Esophagus muscularis mucosa (tissue), 4 donors: Measurements from ENCODE around the gene CNIH2. TPM values are rescaled to one million over a fixed set of nuclear protein-coding genes. Genes with fewer than 3 reads are reported as not detected.

Experiments used
- DNase-seq: peaks from one replicate; pipeline ENCODE4 v3.0.0-alpha.2; 2017; ENCODE audit errors: extremely low spot score
- H3K27ac ChIP-seq, 4 donors: fragments of 200-600 bp; sonication (generic); replicated peaks in 1 of 4; 1 replicate in 3 of 4; 2 replicates in 1 of 4; pipeline ENCODE4 v1.5.1; 2016 to 2019; ENCODE audit warnings: mild to moderate bottlenecking in 1 of 4
- H3K27me3 ChIP-seq, 4 donors: fragments of 200-600 bp; sonication (generic); one replicate each; pipeline versions ENCODE4 v1.5.1 to v1.6.0; 2016 to 2019
- H3K36me3 ChIP-seq, 4 donors: fragments of 200-600 bp; sonication (generic); one replicate each; pipeline ENCODE4 v1.5.1; 2016 to 2019
- H3K4me1 ChIP-seq, 4 donors: fragments of 200-600 bp; sonication (generic); one replicate each; pipeline ENCODE4 v1.5.1; 2016 to 2019
- H3K4me3 ChIP-seq, 4 donors: fragments of 200-600 bp; sonication (generic); 1 replicate in 2 of 4; 2 replicates in 2 of 4; pipeline ENCODE4 v1.5.1; 2016 to 2019; ENCODE audit warnings: mild to moderate bottlenecking in 4 of 4, moderate library complexity in 1 of 4
- H3K9me3 ChIP-seq, 4 donors: fragments of 200-600 bp; sonication (generic); 1 replicate in 3 of 4; 2 replicates in 1 of 4; pipeline ENCODE4 v1.5.1; 2016 to 2019
- EP300 ChIP-seq: sonication (generic); formaldehyde crosslinking; IDR thresholded peaks from one replicate; pipeline ENCODE4 v1.6.1; 2017; ENCODE audit warnings: antibody characterized with exemption
- POLR2A ChIP-seq: fragments of 450-650 bp; IDR thresholded peaks from one replicate; pipeline ENCODE4 v1.6.1; 2017; ENCODE audit warnings: antibody characterized with exemption, moderate library complexity, mild to moderate bottlenecking, low read depth
- POLR2AphosphoS5 ChIP-seq, 2 donors: sonication (generic); formaldehyde crosslinking; IDR thresholded peaks; one replicate each; pipeline ENCODE4 v1.6.1; 2017; ENCODE audit warnings: antibody characterized with exemption in 2 of 2
- WGBS: methylation state at CpG from one replicate; pipeline ENCODE4 v1.1.5; 2018; 5-methylcytosine and 5-hydroxymethylcytosine counted together
- intact Hi-C: fragments of 100-400 bp; cut with DNase I; formaldehyde crosslinking; loops from one replicate; pipeline ENCODE4 v1.15.1; 2023
- total RNA-seq, 4 donors: library from RNA; depleted of rRNA; stranded (reverse); fragments of >200 nt; gene quantifications; one replicate each; pipeline versions ENCODE4 v1.1.0 to v1.2.1, GENCODE V29; 2016
- TF ChIP-seq, protein P1 (sequence below), 3 experiments: fragments of 200-600 bp in 2 of 3; fragments of 450-650 bp in 1 of 3; sonication (generic) in 2 of 3; IDR thresholded peaks; one replicate each; pipeline ENCODE4 v1.5.1; 2017 to 2019; ENCODE audit warnings: antibody characterized with exemption in 3 of 3, mild to moderate bottlenecking in 2 of 3, moderate library complexity in 1 of 3

CNIH2 gene
- total RNA-seq, 4 donors from 2014 or later: 0.40 TPM; not detected in 3

- peaks cover 0 to 22% (median 4%) of the 10 kb centered on the region in 4 donors for H3K36me3 ChIP-seq
- H3K9me3 ChIP-seq: no peaks in the 10 kb centered on the region
- 22% methylated on average over 20 of the region's 36 CpGs for WGBS
- peak overlapping the region; percentile 67 to 100 (median 88) for H3K4me3 ChIP-seq
- no peak for TF ChIP-seq EP300
- no peak for TF ChIP-seq POLR2A
- TF ChIP-seq POLR2AphosphoS5 (IDR thresholded peaks at IDR 0.05): no peak
- TF ChIP-seq, protein P1, sequence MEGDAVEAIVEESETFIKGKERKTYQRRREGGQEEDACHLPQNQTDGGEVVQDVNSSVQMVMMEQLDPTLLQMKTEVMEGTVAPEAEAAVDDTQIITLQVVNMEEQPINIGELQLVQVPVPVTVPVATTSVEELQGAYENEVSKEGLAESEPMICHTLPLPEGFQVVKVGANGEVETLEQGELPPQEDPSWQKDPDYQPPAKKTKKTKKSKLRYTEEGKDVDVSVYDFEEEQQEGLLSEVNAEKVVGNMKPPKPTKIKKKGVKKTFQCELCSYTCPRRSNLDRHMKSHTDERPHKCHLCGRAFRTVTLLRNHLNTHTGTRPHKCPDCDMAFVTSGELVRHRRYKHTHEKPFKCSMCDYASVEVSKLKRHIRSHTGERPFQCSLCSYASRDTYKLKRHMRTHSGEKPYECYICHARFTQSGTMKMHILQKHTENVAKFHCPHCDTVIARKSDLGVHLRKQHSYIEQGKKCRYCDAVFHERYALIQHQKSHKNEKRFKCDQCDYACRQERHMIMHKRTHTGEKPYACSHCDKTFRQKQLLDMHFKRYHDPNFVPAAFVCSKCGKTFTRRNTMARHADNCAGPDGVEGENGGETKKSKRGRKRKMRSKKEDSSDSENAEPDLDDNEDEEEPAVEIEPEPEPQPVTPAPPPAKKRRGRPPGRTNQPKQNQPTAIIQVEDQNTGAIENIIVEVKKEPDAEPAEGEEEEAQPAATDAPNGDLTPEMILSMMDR (IDR thresholded peaks at IDR 0.05): no peak
- H3K27me3 ChIP-seq: peaks cover 2 to 37% (median 20%) of the 10 kb centered on the region in 4 donors
- no peak for DNase-seq
- H3K4me1 ChIP-seq: peaks cover 38 to 64% (median 42%) of the 10 kb centered on the region in 4 donors
- peak overlapping the region; percentile 89 to 97 (median 93) for H3K27ac ChIP-seq
- intact Hi-C loops: no loop called here
Measured at GRCh38 chr11:66289548-66290329, 11.8 kb downstream of the CNIH2 start.

DNA sequence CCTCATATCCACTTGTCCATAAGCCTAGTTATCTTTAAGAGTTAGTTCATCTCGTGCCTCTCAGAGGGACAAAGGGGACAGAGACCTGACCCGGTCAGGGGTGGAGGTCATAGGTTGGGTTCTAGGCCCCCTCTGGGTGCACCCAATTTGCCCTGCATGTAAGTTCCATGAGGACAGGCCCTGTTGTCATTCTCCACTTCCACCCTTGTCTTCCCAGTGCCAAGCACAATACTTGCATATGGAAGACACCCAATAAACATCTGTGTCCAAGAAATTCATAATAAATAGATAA is 12.3 kb downstream of the CNIH2 start:
- H3K4me3 ChIP-seq: no peak overlapping the region
- intact Hi-C loops: no loop called here
- no peak for DNase-seq
- H3K36me3 ChIP-seq: peaks cover 0 to 16% (median 2%) of the 10 kb centered on the region in 4 donors
- TF ChIP-seq EP300: no peak
- TF ChIP-seq, protein P1 (IDR thresholded peaks at IDR 0.05): no peak
- TF ChIP-seq POLR2AphosphoS5 (IDR thresholded peaks at IDR 0.05): no peak
- no peak for TF ChIP-seq POLR2A
- H3K4me1 ChIP-seq: peaks cover 37 to 59% (median 40%) of the 10 kb centered on the region in 4 donors
- no peak overlapping the region for H3K27ac ChIP-seq
- no peaks in the 10 kb centered on the region for H3K9me3 ChIP-seq
- peaks cover 2 to 42% (median 20%) of the 10 kb centered on the region in 4 donors for H3K27me3 ChIP-seq
- WGBS: 85% methylated on average over 2 of the region's 2 CpGs

DNA sequence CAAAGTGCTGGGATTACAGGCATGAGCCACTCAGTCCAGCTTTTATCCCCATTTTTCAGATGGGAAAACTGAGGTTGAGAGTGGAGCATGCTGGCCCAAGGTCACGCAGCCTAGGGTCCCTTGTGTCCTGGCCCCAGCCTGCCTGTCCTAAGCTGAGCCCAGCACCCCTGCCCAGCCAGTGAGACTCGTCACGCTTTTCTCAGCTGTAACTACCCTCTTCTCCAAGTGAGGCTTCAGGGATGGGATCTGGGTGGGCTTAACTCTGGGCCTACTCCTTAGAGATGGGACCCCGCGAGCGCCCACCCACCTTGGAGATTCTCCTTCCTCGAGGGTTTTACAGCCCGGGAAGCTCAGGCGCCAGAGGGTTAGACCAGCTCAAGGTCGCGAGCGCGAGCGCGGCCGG is 13.3 kb downstream of the CNIH2 start:
- intact Hi-C loops: no loop called here
- no peaks in the 10 kb centered on the region for H3K9me3 ChIP-seq
- no peak for TF ChIP-seq POLR2A
- peak overlapping the region; percentile 47 to 63 (median 52) for H3K4me3 ChIP-seq
- DNase-seq: no peak
- 63% methylated on average over 2 of the region's 16 CpGs for whole genome bisulfite sequencing
- H3K36me3 ChIP-seq: peaks cover 0 to 12% (median 0%) of the 10 kb centered on the region in 4 donors
- H3K27me3 ChIP-seq: peaks cover 2 to 52% (median 20%) of the 10 kb centered on the region in 4 donors
- H3K27ac ChIP-seq: no peak overlapping the region
- peaks cover 27 to 48% (median 39%) of the 10 kb centered on the region in 4 donors for H3K4me1 ChIP-seq

DNA sequence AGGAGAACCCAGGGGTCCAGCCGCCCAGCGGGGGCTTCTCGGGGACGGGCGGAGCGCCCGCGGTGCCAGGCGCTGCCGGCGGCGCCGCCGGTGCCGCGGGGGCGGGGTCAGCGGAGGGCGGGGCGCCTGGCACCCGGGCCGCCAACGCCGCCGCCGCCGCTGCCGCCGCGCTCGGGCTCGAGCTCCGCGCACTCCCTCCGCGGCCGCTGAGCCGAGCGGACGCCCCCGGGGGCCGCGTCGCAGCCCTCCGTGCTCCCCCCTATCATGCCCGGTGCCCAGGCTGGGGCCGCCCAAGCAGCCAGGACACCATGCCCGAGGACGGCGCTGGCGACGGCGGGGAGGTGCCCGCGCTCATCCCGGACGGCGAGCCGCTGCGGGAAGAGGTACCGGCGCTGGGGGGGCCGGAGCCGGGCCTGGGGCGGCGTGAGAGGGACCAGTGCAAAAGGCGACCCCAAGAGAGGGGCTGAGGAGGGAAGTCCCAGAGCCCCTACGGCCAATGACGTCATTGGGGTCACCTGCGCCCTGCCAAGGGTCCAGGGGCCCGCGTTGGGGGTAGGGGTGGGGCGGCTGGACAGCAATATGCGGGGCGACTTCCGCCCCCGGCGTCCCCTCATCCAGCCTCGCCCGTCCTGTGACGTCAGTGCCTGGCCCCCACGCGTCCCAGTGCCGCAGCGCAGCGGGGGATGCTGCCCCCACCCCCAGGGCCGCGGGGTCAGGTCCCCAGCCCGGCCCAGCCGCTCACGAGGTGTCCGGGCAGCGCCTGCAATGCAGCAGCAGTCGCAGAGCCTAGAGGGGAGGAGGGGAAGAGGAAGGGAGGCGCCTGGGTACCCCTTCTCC is 13.9 kb downstream of the CNIH2 start, which contains the start of gene TMEM151A:
TSS of gene TMEM151A (plus strand) at position 189 of the 837 bp plus-strand sequence. CDS start at position 309, 120 bp downstream.
- Histone ChIP-seq H3K4me3 (peak within 1 kb of the TSS; percentile 47 to 63 (median 52)), H3K4me1 (peaks cover 26 to 42% (median 38%) of the 10 kb centered on the region in 4 donors), H3K27me3 (peaks cover 2 to 59% (median 20%) of the 10 kb centered on the region in 4 donors), H3K27ac (no peak within 1 kb of the TSS), H3K36me3 (peaks cover 0 to 6% (median 0%) of the 10 kb centered on the region in 4 donors), H3K9me3 (no peaks in the 10 kb centered on the region)
- 7% methylated on average over 14 of the region's 95 CpGs for WGBS
- TF ChIP-seq POLR2A: no peak
- no peak for TF ChIP-seq EP300
- TF ChIP-seq, protein P1 (IDR thresholded peaks at IDR 0.05): no peak
- no peak for TF ChIP-seq POLR2AphosphoS5 (IDR thresholded peaks at IDR 0.05)
- DNase-seq: no peak
- intact Hi-C loops: no loop called here
